IMR-90 (cell line): Measurements from ENCODE around the gene CEBPA. TPM values are rescaled to one million over a fixed set of nuclear protein-coding genes. Genes with fewer than 3 reads are reported as not detected.
"Not testable (repeated sequence)": the region's sequence is repeated elsewhere in the genome, so short reads cannot be mapped to it uniquely, and the experiment has no call there.

Source experiments
- ATAC-seq: fragments of 200-7000 bp; cut with Tn5 transposase; 2 replicates; pipeline ENCODE4 v1.9.1; 2020; ENCODE audit warnings: low read depth, mild to moderate bottlenecking, moderate library complexity
- BruUV-seq: library from RNA; stranded (reverse); fragments of 400-500 nt; replicated peaks from 2 replicates; lab custom pipeline; 2021; lab: Mats Ljungman, UMichigan
- CTCF ChIA-PET: fragments of 300-600 bp; formaldehyde crosslinking; extraction: SDS; loops from one replicate; lab custom pipeline; 2021; ENCODE audit warnings: antibody characterized with exemption; lab: Yijun Ruan, JAX
- POLR2A ChIA-PET: fragments of 300-600 bp; sonication (Branson Sonifier 250); formaldehyde crosslinking; loops from one replicate; lab custom pipeline; 2022; ENCODE audit warnings: antibody characterized with exemption; ENCODE audit not compliant: unreplicated experiment; lab: Charles Lee
- DNase-seq: peaks from one replicate; pipeline ENCODE4 v3.0.0; 2013
- H2AFZ ChIP-seq: replicated peaks from 2 replicates; pipeline ENCODE3; 2013; ENCODE audit warnings: low read length, mild to moderate bottlenecking; ENCODE audit not compliant: poor library complexity
- H2AK5ac ChIP-seq: 2 replicates; pipeline ENCODE4 v1.6.1; 2013; ENCODE audit warnings: low read depth, low read length, inconsistent platforms
- H2AK9ac ChIP-seq: replicated peaks from 2 replicates; pipeline ENCODE3; 2013; ENCODE audit warnings: mild to moderate bottlenecking, low read depth, low read length, moderate library complexity; ENCODE audit not compliant: poor library complexity
- H2BK120ac ChIP-seq: 2 replicates; pipeline ENCODE4 v1.6.1; 2013; ENCODE audit warnings: low read depth, low read length, inconsistent platforms
- H2BK15ac ChIP-seq: 3 replicates; pipeline ENCODE4 v1.6.1; 2013; ENCODE audit warnings: low read depth, low read length, inconsistent platforms
- H2BK20ac ChIP-seq: 2 replicates; pipeline ENCODE4 v1.6.1; 2013; ENCODE audit warnings: low read depth, mild to moderate bottlenecking, inconsistent platforms, low read length, moderate library complexity
- H2BK5ac ChIP-seq: 2 replicates; pipeline ENCODE4 v1.6.1; 2013; ENCODE audit warnings: mild to moderate bottlenecking, low read depth, low read length, inconsistent platforms; ENCODE audit not compliant: poor library complexity, severe bottlenecking
- H3K14ac ChIP-seq: replicated peaks from 2 replicates; pipeline ENCODE4 v1.6.1; 2013; ENCODE audit warnings: low read depth, low read length, inconsistent platforms
- H3K18ac ChIP-seq: 2 replicates; pipeline ENCODE4 v1.6.1; 2013; ENCODE audit warnings: low read depth, low read length, control low read depth
- H3K23ac ChIP-seq: 2 replicates; pipeline ENCODE4 v1.6.1; 2013; ENCODE audit warnings: low read depth, low read length, inconsistent platforms
- H3K27ac ChIP-seq: 2 replicates; pipeline ENCODE4 v1.5.1; 2013; ENCODE audit warnings: mild to moderate bottlenecking, control low read depth, low read length; ENCODE audit not compliant: insufficient read depth
- H3K27me3 ChIP-seq: 2 replicates; pipeline ENCODE4 v1.6.1; 2013; ENCODE audit warnings: low read length; ENCODE audit not compliant: control insufficient read depth, insufficient read depth
- H3K36me3 ChIP-seq: 2 replicates; pipeline ENCODE4 v1.6.1; 2013; ENCODE audit warnings: low read length, mixed read lengths; ENCODE audit not compliant: control insufficient read depth, insufficient read depth
- H3K4ac ChIP-seq: 2 replicates; pipeline ENCODE4 v1.6.1; 2013; ENCODE audit warnings: low read depth, low read length, inconsistent platforms
- H3K4me1 ChIP-seq: 2 replicates; pipeline ENCODE4 v1.6.1; 2013; ENCODE audit warnings: low read length, mixed read lengths; ENCODE audit not compliant: control insufficient read depth, insufficient read depth
- H3K4me2 ChIP-seq: 2 replicates; pipeline ENCODE4 v1.6.1; 2013; ENCODE audit warnings: low read depth, mild to moderate bottlenecking, control low read depth, low read length, moderate library complexity
- H3K4me3 ChIP-seq: 2 replicates; pipeline ENCODE4 v1.5.1; 2013; ENCODE audit warnings: low read depth, mild to moderate bottlenecking, control low read depth, low read length, moderate library complexity; ENCODE audit not compliant: insufficient read depth
- H3K56ac ChIP-seq: 2 replicates; pipeline ENCODE4 v1.6.1; 2013; ENCODE audit warnings: low read length, inconsistent platforms; ENCODE audit not compliant: insufficient read depth; ENCODE audit errors: extremely low read depth
- H3K79me1 ChIP-seq, 2 experiments: 2 replicates each; pipeline ENCODE4 v1.6.1; 2013; ENCODE audit warnings: low read length in 2 of 2, inconsistent platforms in 1 of 2, low read depth in 1 of 2
- H3K9ac ChIP-seq: 2 replicates; pipeline ENCODE4 v1.6.1; 2013; ENCODE audit warnings: low read depth, low read length, control low read depth
- H3K9me1 ChIP-seq: 2 replicates; pipeline ENCODE4 v1.6.1; 2013; ENCODE audit warnings: low read length, inconsistent platforms; ENCODE audit not compliant: insufficient read depth
- H3K9me3 ChIP-seq: 2 replicates; pipeline ENCODE4 v1.6.1; 2013; ENCODE audit warnings: low read length; ENCODE audit not compliant: control insufficient read depth, insufficient read depth
- H4K20me1 ChIP-seq: 2 replicates; pipeline ENCODE4 v1.6.1; 2013; ENCODE audit warnings: low read length, inconsistent platforms; ENCODE audit not compliant: insufficient read depth
- H4K5ac ChIP-seq: 2 replicates; pipeline ENCODE4 v1.6.1; 2013; ENCODE audit warnings: mild to moderate bottlenecking, low read depth, low read length, control low read depth
- H4K8ac ChIP-seq, 2 experiments: 2 replicates each; pipeline ENCODE4 v1.6.1; 2013; ENCODE audit warnings: low read depth in 2 of 2, low read length in 2 of 2, control low read depth in 1 of 2, inconsistent platforms in 1 of 2
- H4K91ac ChIP-seq: 2 replicates; pipeline ENCODE4 v1.6.1; 2013; ENCODE audit warnings: low read depth, low read length, inconsistent platforms; ENCODE audit not compliant: insufficient read depth
- WGBS, 2 experiments: methylation state at CpG; one replicate each; pipeline versions ENCODE4 v1.1.5 to v1.1.7; 2013; ENCODE audit warnings: missing lambda C conversion rate in 2 of 2; ENCODE audit not compliant: insufficient read length in 1 of 2; ENCODE audit errors: extremely low coverage in 2 of 2; 5-methylcytosine and 5-hydroxymethylcytosine counted together
- dilution Hi-C: fragments of 300-500 bp; cut with HindIII; formaldehyde crosslinking; loops from one replicate; pipeline ENCODE4 v1.14.3; 2018; ENCODE audit warnings: low sequenced_read_pairs; ENCODE audit not compliant: unreplicated experiment
- in situ Hi-C: fragments of 300-500 bp; cut with MboI; formaldehyde crosslinking; loops from 3 replicates; pipeline ENCODE4 v1.14.3; 2019; ENCODE audit warnings: low sequenced_read_pairs, inconsistent platforms, mixed read lengths
- intact Hi-C: fragments of 100-400 bp; cut with micrococcal nuclease; formaldehyde crosslinking; loops from 2 replicates; pipeline ENCODE4 v1.10.0; 2022
- polyA plus RNA-seq, 3 experiments: library from polyadenylated mRNA; depleted of rRNA; stranded (reverse); fragments of >200 nt; gene quantifications; 2 replicates each; pipeline ENCODE4 v1.2.3, GENCODE V29; 2012; ENCODE audit warnings: low replicate concordance in 1 of 3
- total RNA-seq: library from RNA; depleted of rRNA; stranded (reverse); fragments of >200 nt; gene quantifications from 2 replicates; pipeline ENCODE4 v1.2.3, GENCODE V29; 2012

Gene CEBPA
- total and polyA plus RNA-seq, 2 of the 4 experiments (the other 2 are of a cell fraction), result under 0.01 to 0.09 TPM

GRCh38 chr19:33312808-33313207 lies 10.5 kb upstream of the CEBPA start:
- H3K56ac ChIP-seq, H3K14ac ChIP-seq, CTCF ChIA-PET, H2BK120ac ChIP-seq, H2AK9ac ChIP-seq, H3K9ac ChIP-seq, H3K9me3 ChIP-seq, H3K4me2 ChIP-seq, POLR2A ChIA-PET, H3K27ac ChIP-seq, H2BK20ac ChIP-seq, in situ Hi-C loops, ATAC-seq, H2AFZ ChIP-seq, DNase-seq, H3K4ac ChIP-seq, H2BK5ac ChIP-seq, intact Hi-C loops, H4K8ac ChIP-seq, H4K20me1 ChIP-seq, H3K79me1 ChIP-seq, H2BK15ac ChIP-seq, BruUV-seq, H3K18ac ChIP-seq, H3K4me3 ChIP-seq, H3K36me3 ChIP-seq, H3K9me1 ChIP-seq, H4K91ac ChIP-seq, dilution Hi-C loops, H3K23ac ChIP-seq, H2AK5ac ChIP-seq, H3K4me1 ChIP-seq, H4K5ac ChIP-seq: not testable (repeated sequence)
- 67% methylated on average over 1 of the region's 4 CpGs; no CpG with 5 or more reads in 1 of the 2 experiments for WGBS, 2 experiments
- peaks cover 14% of the 10 kb centered on the region for H3K27me3 ChIP-seq
